ENCODE data around the gene TOPBP1. TPM values are rescaled to one million over a fixed set of nuclear protein-coding genes. Genes with fewer than 3 reads are reported as not detected.

TOPBP1 gene
- total RNA-seq, 1 donor from 2014 or later, result 27.0 TPM

DNA sequence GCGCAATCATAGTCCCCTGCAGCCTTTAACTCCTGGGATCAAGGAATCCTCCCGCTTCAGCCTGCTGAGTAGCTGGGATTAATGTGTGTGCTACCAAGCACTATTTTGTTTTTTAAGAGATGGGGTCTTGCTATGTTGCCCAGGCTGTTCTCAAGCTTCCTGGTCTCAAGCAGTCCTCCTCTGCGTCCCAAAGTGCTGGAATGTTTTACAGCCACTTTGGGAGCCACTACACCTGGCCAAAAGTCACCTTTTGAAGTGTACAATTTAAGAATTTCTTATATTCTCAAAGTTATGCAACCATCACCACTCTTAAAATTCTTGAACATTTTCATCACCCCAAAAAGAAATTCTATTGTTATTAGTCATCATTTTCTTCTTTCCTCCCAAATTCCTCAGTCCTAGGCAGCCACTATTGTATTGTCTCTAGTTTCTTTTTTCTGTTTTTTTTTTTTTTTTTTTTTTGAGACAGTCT, 70.4 kb downstream of the TOPBP1 start:
- no peaks in the 10 kb centered on the region for H3K27me3 ChIP-seq (ENCODE audit: control insufficient read depth, insufficient read depth, low read length)
- no peak for DNase-seq (ENCODE audit: low read depth)
- no peaks in the 10 kb centered on the region for H3K36me3 ChIP-seq (ENCODE audit: control insufficient read depth, insufficient read depth, low read length)
- TF ChIP-seq, protein P1, sequence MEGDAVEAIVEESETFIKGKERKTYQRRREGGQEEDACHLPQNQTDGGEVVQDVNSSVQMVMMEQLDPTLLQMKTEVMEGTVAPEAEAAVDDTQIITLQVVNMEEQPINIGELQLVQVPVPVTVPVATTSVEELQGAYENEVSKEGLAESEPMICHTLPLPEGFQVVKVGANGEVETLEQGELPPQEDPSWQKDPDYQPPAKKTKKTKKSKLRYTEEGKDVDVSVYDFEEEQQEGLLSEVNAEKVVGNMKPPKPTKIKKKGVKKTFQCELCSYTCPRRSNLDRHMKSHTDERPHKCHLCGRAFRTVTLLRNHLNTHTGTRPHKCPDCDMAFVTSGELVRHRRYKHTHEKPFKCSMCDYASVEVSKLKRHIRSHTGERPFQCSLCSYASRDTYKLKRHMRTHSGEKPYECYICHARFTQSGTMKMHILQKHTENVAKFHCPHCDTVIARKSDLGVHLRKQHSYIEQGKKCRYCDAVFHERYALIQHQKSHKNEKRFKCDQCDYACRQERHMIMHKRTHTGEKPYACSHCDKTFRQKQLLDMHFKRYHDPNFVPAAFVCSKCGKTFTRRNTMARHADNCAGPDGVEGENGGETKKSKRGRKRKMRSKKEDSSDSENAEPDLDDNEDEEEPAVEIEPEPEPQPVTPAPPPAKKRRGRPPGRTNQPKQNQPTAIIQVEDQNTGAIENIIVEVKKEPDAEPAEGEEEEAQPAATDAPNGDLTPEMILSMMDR (IDR thresholded peaks at IDR 0.05; ENCODE audit: insufficient read depth, low read length, poor library complexity, severe bottlenecking), result no peak
- H3K4me3 ChIP-seq (ENCODE audit: low read depth, low read length), result no peak overlapping the region

DNA sequence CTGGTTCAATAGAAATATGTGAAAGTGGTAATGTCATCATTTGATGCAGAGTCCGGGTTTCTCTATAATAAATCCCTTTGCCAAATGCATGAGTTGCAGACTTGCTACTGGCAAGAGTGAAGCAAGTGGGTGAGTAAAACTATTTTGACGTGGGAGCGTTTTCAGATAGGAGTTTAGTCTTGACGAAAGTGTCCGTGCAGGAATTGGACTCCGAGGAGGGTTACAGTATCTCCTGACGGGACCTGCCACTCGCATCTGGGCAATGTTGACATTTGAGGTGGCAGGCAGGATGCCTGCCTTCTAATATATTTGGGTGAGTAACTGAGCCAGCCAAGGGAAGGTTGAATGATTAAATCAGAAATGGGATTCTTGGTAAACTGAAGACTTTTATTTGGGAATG, 72.2 kb downstream of the TOPBP1 start:
- TF ChIP-seq, protein P1 (IDR thresholded peaks at IDR 0.05; ENCODE audit: insufficient read depth, low read length, poor library complexity, severe bottlenecking), result no peak
- no peaks in the 10 kb centered on the region for H3K36me3 ChIP-seq (ENCODE audit: control insufficient read depth, insufficient read depth, low read length)

DNA sequence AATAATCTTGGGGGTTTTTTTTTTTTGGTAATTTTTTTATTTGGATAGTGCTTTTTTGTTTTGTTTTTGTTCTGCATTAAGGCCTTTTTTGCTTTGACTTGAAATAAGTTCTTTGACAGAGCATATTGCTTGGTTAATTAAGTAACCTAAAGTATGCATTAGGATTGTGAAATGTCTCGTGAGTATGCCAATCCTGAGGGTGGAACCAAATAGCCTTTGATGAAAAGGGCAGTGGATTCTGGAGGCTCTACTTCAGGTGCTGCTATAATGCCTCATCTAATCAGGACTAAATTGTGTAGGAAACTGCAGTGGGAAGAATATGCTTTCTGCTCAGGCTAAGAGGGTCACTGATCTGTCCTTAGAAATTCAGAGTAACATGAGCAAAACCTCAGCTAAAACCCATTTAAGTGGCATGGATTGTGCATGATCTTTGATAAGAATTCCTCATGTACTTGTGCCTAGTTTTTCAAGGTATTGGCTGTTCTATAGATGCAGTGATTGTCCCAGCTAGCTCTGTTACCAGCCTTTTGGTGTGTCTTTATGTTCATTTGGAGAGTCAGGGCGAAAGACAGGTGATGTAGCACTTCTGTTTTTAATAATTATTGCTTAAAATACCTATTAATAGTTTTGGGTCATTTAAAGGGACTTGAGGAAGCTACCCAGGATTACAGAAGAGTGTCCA, 72.8 kb downstream of the TOPBP1 start:
- Histone ChIP-seq H3K36me3 (ENCODE audit: control insufficient read depth, insufficient read depth, low read length) (no peaks in the 10 kb centered on the region), H3K4me3 (ENCODE audit: low read depth, low read length) (no peak overlapping the region), H3K27me3 (ENCODE audit: control insufficient read depth, insufficient read depth, low read length) (no peaks in the 10 kb centered on the region)
- DNase-seq (ENCODE audit: low read depth), result no peak
- TF ChIP-seq, protein P1 (IDR thresholded peaks at IDR 0.05; ENCODE audit: insufficient read depth, low read length, poor library complexity, severe bottlenecking), result no peak

More for the DNA sequence above, 72.2 kb downstream of the TOPBP1 start:
- H3K27me3 ChIP-seq (ENCODE audit: control insufficient read depth, insufficient read depth, low read length), result no peaks in the 10 kb centered on the region
- no peak for DNase-seq (ENCODE audit: low read depth)
- no peak overlapping the region for H3K4me3 ChIP-seq (ENCODE audit: low read depth, low read length)

DNA sequence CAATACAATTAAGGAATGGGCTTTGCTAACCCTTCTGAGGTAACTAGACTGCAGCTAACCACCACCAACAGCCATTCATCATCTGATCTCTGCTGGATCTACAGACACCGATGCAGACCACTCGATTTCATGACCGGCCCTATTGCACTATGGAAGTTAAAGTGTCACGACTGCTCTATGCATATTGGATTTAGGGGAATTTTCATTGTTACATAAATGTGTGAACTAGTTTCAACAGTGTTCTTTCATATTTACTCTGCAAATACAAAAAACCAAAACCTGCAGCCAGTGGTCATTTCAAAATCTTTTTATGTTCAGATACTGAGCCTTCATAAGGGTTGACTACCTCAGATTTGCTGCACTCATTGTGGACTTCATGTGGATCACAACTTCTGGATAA, 73.7 kb downstream of the TOPBP1 start:
- H3K4me3 ChIP-seq (ENCODE audit: low read depth, low read length), result no peak overlapping the region
- no peak for DNase-seq (ENCODE audit: low read depth)
- no peaks in the 10 kb centered on the region for H3K36me3 ChIP-seq (ENCODE audit: control insufficient read depth, insufficient read depth, low read length)
- TF ChIP-seq, protein P1 (IDR thresholded peaks at IDR 0.05; ENCODE audit: insufficient read depth, low read length, poor library complexity, severe bottlenecking), result no peak
- H3K27me3 ChIP-seq (ENCODE audit: control insufficient read depth, insufficient read depth, low read length), result no peaks in the 10 kb centered on the region

DNA sequence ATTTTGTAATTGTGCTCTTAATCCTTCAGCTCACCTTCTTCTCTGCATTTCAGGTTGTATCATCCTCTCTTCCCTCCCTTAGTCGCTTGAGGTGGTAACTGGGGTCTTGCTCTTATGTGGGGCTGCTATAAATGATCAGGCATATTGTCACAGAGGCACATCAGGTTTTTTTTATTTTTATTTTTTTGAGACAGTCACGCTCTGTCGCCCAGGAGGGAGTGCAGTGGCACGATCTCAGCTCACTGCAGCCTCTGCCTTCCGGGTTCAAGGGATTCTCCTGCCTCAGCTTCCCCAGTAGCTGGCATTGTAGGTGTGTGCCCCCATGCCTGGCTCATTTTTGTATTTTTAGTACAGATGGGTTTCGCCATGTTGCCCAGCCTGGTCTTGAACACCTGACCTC, 78.3 kb downstream of the TOPBP1 start:
- Histone ChIP-seq H3K36me3 (ENCODE audit: control insufficient read depth, insufficient read depth, low read length) (no peaks in the 10 kb centered on the region), H3K27me3 (ENCODE audit: control insufficient read depth, insufficient read depth, low read length) (no peaks in the 10 kb centered on the region), H3K4me3 (ENCODE audit: low read depth, low read length) (no peak overlapping the region)
- no peak for DNase-seq (ENCODE audit: low read depth)
- TF ChIP-seq, protein P1 (IDR thresholded peaks at IDR 0.05; ENCODE audit: insufficient read depth, low read length, poor library complexity, severe bottlenecking), result no peak

Data from kidney epithelial cell (primary cell).